ENCODE data around the gene PRRT1. TPM values are rescaled to one million over a fixed set of nuclear protein-coding genes. Genes with fewer than 3 reads are reported as not detected.

PRRT1 gene
- total RNA-seq, 4 donors from 2014 or later: 2.7 to 4.4 (median 4.0) TPM

- Histone ChIP-seq H3K4me3 (no peak overlapping the region), H3K27me3 (no peaks in the 10 kb centered on the region), H3K9me3 (no peaks in the 10 kb centered on the region), H3K4me1 (peaks cover 24 to 53% (median 48%) of the 10 kb centered on the region in 4 donors), H3K36me3 (peaks cover 11 to 33% (median 30%) of the 10 kb centered on the region in 4 donors), H3K27ac (replicated peaks in 1 of 4) (peak overlapping the region in 3 of 4 donors; percentile 52 to 66 (median 62))
- 69% methylated on average over 4 of the region's 4 CpGs for WGBS
- DNase-seq (ENCODE audit: extremely low spot score): no peak
- intact Hi-C loops (cut with DNase I): no loop called here
- TF ChIP-seq CTCF (IDR thresholded peaks at IDR 0.05) (no peak), POLR2AphosphoS5 (IDR thresholded peaks at IDR 0.05) (peak in 1 of 2 donors; percentile 32)
These were observed 21.4 kb upstream of the PRRT1 start for GRCh38 chr6:32173051-32173727.

- WGBS: 93% methylated on average over 6 of the region's 6 CpGs
- H3K9me3 ChIP-seq: no peaks in the 10 kb centered on the region
- DNase-seq (ENCODE audit: extremely low spot score): no peak
- H3K36me3 ChIP-seq: peaks cover 13 to 53% (median 49%) of the 10 kb centered on the region in 4 donors
- H3K27me3 ChIP-seq: no peaks in the 10 kb centered on the region
- no peak overlapping the region for H3K4me3 ChIP-seq
- TF ChIP-seq POLR2AphosphoS5 (IDR thresholded peaks at IDR 0.05) (no peak), POLR2A (IDR thresholded peaks at IDR 0.05; ENCODE audit: low read depth) (no peak), CTCF (IDR thresholded peaks at IDR 0.05) (no peak), EP300 (IDR thresholded peaks at IDR 0.05) (no peak)
- peaks cover 13 to 46% (median 42%) of the 10 kb centered on the region in 4 donors for H3K4me1 ChIP-seq
- intact Hi-C loops (cut with DNase I): no loop called here
- no peak overlapping the region for H3K27ac ChIP-seq (replicated peaks in 1 of 4)
These were observed 19.5 kb upstream of the PRRT1 start for GRCh38 chr6:32171234-32171633.

- WGBS: 86% methylated on average over 4 of the region's 11 CpGs
- peaks cover 13 to 62% (median 58%) of the 10 kb centered on the region in 4 donors for H3K36me3 ChIP-seq
These were observed 18.6 kb upstream of the PRRT1 start for GRCh38 chr6:32170294-32170693.

GRCh38 chr6:32168807-32169591 lies 17.3 kb upstream of the PRRT1 start:
- H3K36me3 ChIP-seq: peaks cover 13 to 74% (median 65%) of the 10 kb centered on the region in 4 donors
- no peak for DNase-seq (ENCODE audit: extremely low spot score)
- no peak overlapping the region for H3K4me3 ChIP-seq
- peak overlapping the region in 3 of 4 donors; percentile 13 to 50 (median 37) for H3K27ac ChIP-seq (replicated peaks in 1 of 4)
- TF ChIP-seq EP300 (IDR thresholded peaks at IDR 0.05) (no peak), CTCF (IDR thresholded peaks at IDR 0.05) (no peak), POLR2A (IDR thresholded peaks at IDR 0.05; ENCODE audit: low read depth) (no peak), POLR2AphosphoS5 (IDR thresholded peaks at IDR 0.05) (no peak)
- H3K27me3 ChIP-seq: no peaks in the 10 kb centered on the region
- 78% methylated on average over 9 of the region's 11 CpGs for WGBS
- intact Hi-C loops (cut with DNase I): no loop called here
- peaks cover 0 to 30% (median 24%) of the 10 kb centered on the region in 4 donors for H3K4me1 ChIP-seq
- no peaks in the 10 kb centered on the region for H3K9me3 ChIP-seq

More at GRCh38 chr6:32170294-32170693, 18.6 kb upstream of the PRRT1 start:
- intact Hi-C loops (cut with DNase I): no loop called here
- no peak for DNase-seq (ENCODE audit: extremely low spot score)
- peaks cover 9 to 41% (median 37%) of the 10 kb centered on the region in 4 donors for H3K4me1 ChIP-seq
- no peak overlapping the region for H3K27ac ChIP-seq (replicated peaks in 1 of 4)
- H3K9me3 ChIP-seq: no peaks in the 10 kb centered on the region
- H3K4me3 ChIP-seq: no peak overlapping the region
- no peaks in the 10 kb centered on the region for H3K27me3 ChIP-seq
- TF ChIP-seq EP300 (IDR thresholded peaks at IDR 0.05) (no peak), CTCF (IDR thresholded peaks at IDR 0.05) (no peak), POLR2A (IDR thresholded peaks at IDR 0.05; ENCODE audit: low read depth) (no peak), POLR2AphosphoS5 (IDR thresholded peaks at IDR 0.05) (no peak)

All from esophagus muscularis mucosa (tissue), 4 donors.